ENCODE measurements around the gene ARID5B.

Gene ARID5B

GRCh38 chr10:61890430-61890829 is 11.1 kb upstream of the ARID5B start:
- DNase-seq, result no peak

- DNase-seq, result no peak
Measured at GRCh38 chr10:61890881-61891409, 10.6 kb upstream of the ARID5B start.

GRCh38 chr10:61891906-61892585 is 9.5 kb upstream of the ARID5B start:
- DNase-seq, result no peak

GRCh38 chr10:61892961-61893360 is 8.5 kb upstream of the ARID5B start:
- DNase-seq, result no peak

- peak in 1 of 2 experiments; percentile 33 for DNase-seq
Measured at GRCh38 chr10:61894133-61894532, 7.4 kb upstream of the ARID5B start.

- no peak for DNase-seq
Measured at GRCh38 chr10:61895898-61896600, 5.5 kb upstream of the ARID5B start.

GRCh38 chr10:61896854-61897661 is 4.4 kb upstream of the ARID5B start:
- DNase-seq, result peak; percentile 69 to 71

GRCh38 chr10:61897671-61898434 is 3.6 kb upstream of the ARID5B start:
- peak in 1 of 2 experiments; percentile 39 for DNase-seq

- DNase-seq, result no peak
Measured at GRCh38 chr10:61898435-61898778, 3.1 kb upstream of the ARID5B start.

GRCh38 chr10:61899069-61899531 is 2.4 kb upstream of the ARID5B start:
- DNase-seq, result no peak

GRCh38 chr10:61899663-61899996 is 1.9 kb upstream of the ARID5B start:
- DNase-seq, result no peak

GRCh38 chr10:61899997-61900828 is 1.3 kb upstream of the ARID5B start:
- peak; percentile 65 to 70 for DNase-seq

- DNase-seq, result no peak
Measured at GRCh38 chr10:61901829-61902444, 438 bp downstream of the ARID5B start.

GRCh38 chr10:61902445-61903220 is 1.1 kb downstream of the ARID5B start:
- DNase-seq, result peak; percentile 63 to 75

- DNase-seq, result peak; percentile 86 to 87
Measured at GRCh38 chr10:61903221-61903927, 1.9 kb downstream of the ARID5B start.

GRCh38 chr10:61903928-61904344 is 2.4 kb downstream of the ARID5B start:
- no peak for DNase-seq

GRCh38 chr10:61904733-61905725 is 3.5 kb downstream of the ARID5B start:
- peak; percentile 52 to 60 for DNase-seq

- no peak for DNase-seq
Measured at GRCh38 chr10:61905837-61906561, 4.5 kb downstream of the ARID5B start.
